Daoy (cell line): ENCODE results near the gene PRR5L. TPM values are rescaled to one million over a fixed set of nuclear protein-coding genes. Genes with fewer than 3 reads are reported as not detected.
A peak's percentile ranks its signal among the peaks of the same experiment; 100 is the strongest.

ENCODE experiments used
- DNase-seq: peaks from one replicate; pipeline ENCODE4 v3.0.0-alpha.2; 2015; ENCODE audit warnings: low read depth
- total RNA-seq: library from RNA; depleted of rRNA; stranded (reverse); fragments of >200 nt; shearing (Covaris generic); gene quantifications from 2 replicates; pipeline ENCODE4 v1.2.3, GENCODE V29; 2014

PRR5L gene
- total RNA-seq, 1 experiment from 2014 or later = 51.8 TPM

GRCh38 chr11:36400766-36401455 is 104.8 kb downstream of the PRR5L start:
- DNase-seq = no peak

- DNase-seq = no peak
Observed at GRCh38 chr11:36402568-36403170, 106.6 kb downstream of the PRR5L start.

- no peak for DNase-seq
Observed at GRCh38 chr11:36403661-36404060, 107.6 kb downstream of the PRR5L start.

- no peak for DNase-seq
Observed at GRCh38 chr11:36404831-36405230, 108.7 kb downstream of the PRR5L start.

- DNase-seq = no peak
Observed at GRCh38 chr11:36405585-36406367, 109.7 kb downstream of the PRR5L start.

- DNase-seq = no peak
Observed at GRCh38 chr11:36407356-36407755, 111.3 kb downstream of the PRR5L start.

GRCh38 chr11:36408498-36409136 is 112.5 kb downstream of the PRR5L start:
- no peak for DNase-seq

- DNase-seq = no peak
Observed at GRCh38 chr11:36409152-36409816, 113.2 kb downstream of the PRR5L start.

GRCh38 chr11:36411202-36411640 is 115.1 kb downstream of the PRR5L start:
- DNase-seq = no peak

GRCh38 chr11:36412781-36413383 is 116.8 kb downstream of the PRR5L start:
- DNase-seq = no peak

- no peak for DNase-seq
Observed at GRCh38 chr11:36417154-36417553, 121.1 kb downstream of the PRR5L start.

- DNase-seq = no peak
Observed at GRCh38 chr11:36419791-36420424, 123.8 kb downstream of the PRR5L start.

- DNase-seq = no peak
Observed at GRCh38 chr11:36421546-36422155, 125.6 kb downstream of the PRR5L start.

- DNase-seq = no peak
Observed at GRCh38 chr11:36425561-36426081, 129.5 kb downstream of the PRR5L start.

GRCh38 chr11:36426226-36426848 is 130.2 kb downstream of the PRR5L start:
- DNase-seq = no peak

- no peak for DNase-seq
Observed at GRCh38 chr11:36427079-36427478, 131.0 kb downstream of the PRR5L start.

GRCh38 chr11:36427876-36428275 is 131.8 kb downstream of the PRR5L start:
- no peak for DNase-seq

- peak; percentile 92 for DNase-seq
Observed at GRCh38 chr11:36431429-36432092, 135.5 kb downstream of the PRR5L start.

- no peak for DNase-seq
Observed at GRCh38 chr11:36432093-36432469, 136.0 kb downstream of the PRR5L start.
